ENCODE results near the gene TOM1L2. TPM values are rescaled to one million over a fixed set of nuclear protein-coding genes. Genes with fewer than 3 reads are reported as not detected.

The TOM1L2 gene
- total RNA-seq, 2 donors from 2014 or later: 15.5 to 17.8 TPM

DNA sequence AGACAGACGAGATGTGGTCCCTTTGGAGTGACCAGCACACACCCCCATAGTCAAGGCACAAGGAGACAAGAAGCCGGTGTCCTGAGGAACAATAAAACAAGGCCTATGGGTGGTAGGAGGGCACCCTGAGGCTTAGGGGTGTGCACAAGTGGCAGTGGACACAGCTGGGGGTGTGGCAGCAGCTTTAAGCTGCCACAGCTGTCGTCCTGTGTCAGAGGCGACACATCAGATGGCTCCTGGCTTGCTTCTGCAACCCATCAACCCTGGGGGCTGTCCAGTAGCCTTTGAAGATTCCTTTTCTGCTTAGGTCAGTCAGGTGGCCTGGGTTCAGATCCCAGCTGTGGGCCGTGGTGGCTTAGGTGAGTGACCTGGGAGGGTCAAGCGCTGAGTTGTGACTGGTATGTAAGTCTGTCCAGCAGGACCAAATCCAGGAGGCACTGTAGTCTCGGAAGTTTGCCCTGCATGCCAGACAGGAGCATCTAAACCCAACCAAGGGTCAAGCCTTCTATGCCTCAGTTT lies 16.3 kb upstream of the TOM1L2 start:
- Mint-ChIP-seq H3K4me3 (no peak overlapping the region), H3K4me1 (ENCODE audit: low read depth in 2 of 2) (no peaks in the 10 kb centered on the region), H3K27me3 (no peaks in the 10 kb centered on the region), H3K27ac (no peak overlapping the region), H3K36me3 (no peaks in the 10 kb centered on the region), H3K9me3 (no peaks in the 10 kb centered on the region)
- DNase-seq (ENCODE audit: low spot score): no peak
- ATAC-seq: no peak

DNA sequence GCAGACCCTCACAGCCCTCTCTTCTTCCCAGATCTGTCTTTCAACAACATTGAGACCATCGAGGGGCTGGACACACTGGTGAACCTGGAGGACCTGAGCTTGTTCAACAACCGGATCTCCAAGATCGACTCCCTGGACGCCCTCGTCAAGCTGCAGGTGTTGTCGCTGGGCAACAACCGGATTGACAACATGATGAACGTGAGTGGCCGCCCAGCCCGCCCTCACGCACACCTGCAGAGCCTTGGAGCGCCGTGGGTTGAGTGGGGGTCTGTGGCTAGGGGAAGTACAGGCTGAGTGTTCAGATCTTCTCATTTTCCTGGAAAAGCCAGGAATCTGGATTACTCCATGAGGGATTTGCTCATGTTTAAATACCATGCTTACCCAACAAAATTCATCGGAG lies 15.7 kb upstream of the TOM1L2 start:
- Mint-ChIP-seq H3K36me3 (no peaks in the 10 kb centered on the region), H3K4me3 (no peak overlapping the region), H3K4me1 (ENCODE audit: low read depth in 2 of 2) (no peaks in the 10 kb centered on the region), H3K27me3 (no peaks in the 10 kb centered on the region), H3K27ac (no peak overlapping the region), H3K9me3 (no peaks in the 10 kb centered on the region)
- DNase-seq (ENCODE audit: low spot score) (no peak), ATAC-seq (no peak)

DNA sequence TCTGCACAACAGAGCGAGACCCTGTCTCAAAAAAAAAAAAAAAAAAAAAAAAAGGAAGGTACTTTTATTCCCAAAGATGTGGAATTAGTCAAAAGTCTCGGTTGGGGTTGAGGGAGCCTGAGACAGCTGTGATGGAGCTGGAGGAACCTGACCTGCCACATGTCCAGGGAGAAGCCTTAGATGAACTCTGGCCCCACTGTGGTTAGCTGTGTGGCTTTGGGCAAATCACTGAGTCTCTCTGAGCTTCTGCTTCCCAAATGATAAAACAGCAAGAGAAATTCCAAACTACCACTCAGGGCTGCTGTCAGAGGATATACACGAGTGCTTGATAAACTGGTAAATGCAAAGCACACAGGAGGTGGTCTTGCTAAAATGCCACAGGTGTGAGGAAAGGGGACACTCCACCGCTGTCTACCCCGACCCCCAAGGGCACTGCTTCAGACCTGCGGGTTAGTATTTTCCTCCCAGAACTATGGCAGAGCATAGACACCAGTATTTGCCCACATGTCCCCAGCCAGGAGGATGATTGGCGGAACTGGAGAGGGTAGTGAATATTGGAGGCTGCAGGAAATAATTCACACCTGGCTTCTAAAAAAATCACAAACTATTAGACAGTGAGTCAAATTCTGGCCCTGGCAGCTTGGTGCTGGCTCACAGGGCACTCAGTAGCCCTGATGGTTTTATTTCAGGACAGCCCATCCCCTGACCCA lies 15.1 kb upstream of the TOM1L2 start:
- Mint-ChIP-seq H3K36me3 (no peaks in the 10 kb centered on the region), H3K9me3 (no peaks in the 10 kb centered on the region), H3K4me3 (no peak overlapping the region), H3K27ac (no peak overlapping the region), H3K27me3 (no peaks in the 10 kb centered on the region), H3K4me1 (ENCODE audit: low read depth in 2 of 2) (no peaks in the 10 kb centered on the region)
- DNase-seq (ENCODE audit: low spot score): no peak
- no peak for ATAC-seq

DNA sequence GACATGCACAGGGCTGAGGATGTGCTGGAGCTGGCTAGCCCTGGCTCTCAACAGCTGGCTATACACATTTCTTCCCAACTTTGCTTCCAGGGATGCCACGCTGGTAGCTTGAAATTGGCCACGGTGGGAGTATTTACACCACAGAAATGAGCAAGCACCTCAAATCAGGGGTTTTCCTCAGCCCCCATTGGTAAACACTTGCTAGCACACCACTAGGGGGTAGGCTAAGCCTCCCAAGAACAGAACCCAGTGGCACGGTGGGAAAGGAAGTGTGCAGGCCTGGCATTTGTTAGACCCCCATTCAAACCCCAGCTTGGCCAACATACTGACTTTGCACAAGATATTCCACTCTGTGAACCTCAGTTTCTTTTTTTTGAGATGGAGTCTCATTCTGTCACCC lies 13.4 kb upstream of the TOM1L2 start:
- H3K9me3 Mint-ChIP-seq: no peaks in the 10 kb centered on the region
- H3K27me3 Mint-ChIP-seq: no peaks in the 10 kb centered on the region
- ATAC-seq (peak in 1 of 2 donors; percentile 34), DNase-seq (ENCODE audit: low spot score) (no peak)
- no peaks in the 10 kb centered on the region for H3K36me3 Mint-ChIP-seq
- no peak overlapping the region for H3K4me3 Mint-ChIP-seq
- H3K4me1 Mint-ChIP-seq (ENCODE audit: low read depth in 2 of 2): no peaks in the 10 kb centered on the region
- H3K27ac Mint-ChIP-seq: no peak overlapping the region

DNA sequence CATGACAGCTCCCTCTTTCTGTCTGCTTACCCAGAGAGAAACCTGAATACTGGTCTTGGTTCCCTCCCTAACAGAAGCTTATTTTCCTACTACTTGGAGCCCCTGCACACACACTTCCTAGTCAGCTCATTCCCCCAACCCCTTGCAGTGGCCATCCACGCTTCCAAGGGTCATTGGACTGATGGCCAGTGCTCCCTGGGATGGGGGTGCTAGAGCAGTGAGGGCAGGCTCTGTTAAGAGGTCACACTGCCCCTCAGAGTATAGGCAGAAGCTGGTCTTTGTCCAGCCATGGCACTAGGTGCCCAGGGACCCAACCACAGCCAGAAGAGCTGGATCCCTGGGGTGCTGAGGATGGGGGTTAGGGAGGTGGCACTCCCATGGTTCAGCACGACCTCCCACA lies 13.0 kb upstream of the TOM1L2 start:
- Mint-ChIP-seq H3K4me3 (no peak overlapping the region), H3K9me3 (no peaks in the 10 kb centered on the region), H3K36me3 (no peaks in the 10 kb centered on the region), H3K27me3 (no peaks in the 10 kb centered on the region), H3K27ac (no peak overlapping the region), H3K4me1 (ENCODE audit: low read depth in 2 of 2) (no peaks in the 10 kb centered on the region)
- ATAC-seq (peak in 1 of 2 donors; percentile 15), DNase-seq (ENCODE audit: low spot score) (no peak)

DNA sequence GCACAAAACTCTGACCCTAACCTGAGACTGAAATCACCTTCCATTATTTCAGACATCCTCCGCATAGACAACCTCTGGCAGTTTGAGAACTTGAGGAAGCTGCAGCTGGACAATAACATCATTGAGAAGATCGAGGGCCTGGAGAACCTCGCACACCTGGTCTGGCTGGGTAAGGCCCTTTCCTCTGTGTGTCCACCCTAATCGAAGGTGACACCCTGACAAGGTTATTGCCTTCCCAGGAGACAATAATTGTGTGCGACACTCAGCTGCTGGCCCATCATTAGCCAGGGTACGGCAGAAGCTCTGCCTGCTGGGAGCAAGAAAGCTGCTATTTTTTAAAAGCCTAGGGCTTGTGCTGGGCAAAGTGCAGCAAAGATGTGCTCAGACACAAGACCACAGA lies 11.6 kb upstream of the TOM1L2 start:
- no peaks in the 10 kb centered on the region for H3K36me3 Mint-ChIP-seq
- H3K27ac Mint-ChIP-seq: no peak overlapping the region
- no peaks in the 10 kb centered on the region for H3K9me3 Mint-ChIP-seq
- H3K4me1 Mint-ChIP-seq (ENCODE audit: low read depth in 2 of 2): no peaks in the 10 kb centered on the region
- no peaks in the 10 kb centered on the region for H3K27me3 Mint-ChIP-seq
- no peak overlapping the region for H3K4me3 Mint-ChIP-seq
- DNase-seq (ENCODE audit: low spot score) (no peak), ATAC-seq (no peak)

DNA sequence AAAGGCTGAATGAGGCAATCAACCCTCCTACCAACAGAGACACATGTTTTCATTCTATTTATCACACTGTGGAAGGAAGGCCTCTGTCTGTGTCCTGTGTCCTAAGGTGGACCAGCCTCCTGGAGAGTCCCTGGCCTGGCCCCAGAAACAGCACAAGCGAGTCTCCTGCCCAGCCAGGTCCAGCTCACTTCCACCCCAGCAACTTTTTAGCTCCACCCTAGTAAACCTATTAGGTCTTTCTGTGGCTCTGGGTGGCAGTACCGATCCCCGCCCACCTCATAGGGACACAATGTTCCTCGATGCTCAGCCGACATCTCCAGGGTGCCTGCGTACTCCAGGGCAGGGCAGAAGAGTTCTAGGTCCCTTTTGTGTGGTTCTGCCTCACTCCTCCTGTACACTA lies 11.2 kb upstream of the TOM1L2 start:
- ATAC-seq: no peak
- H3K4me1 Mint-ChIP-seq (ENCODE audit: low read depth in 2 of 2): no peaks in the 10 kb centered on the region
- H3K4me3 Mint-ChIP-seq: no peak overlapping the region
- H3K9me3 Mint-ChIP-seq: no peaks in the 10 kb centered on the region
- no peak overlapping the region for H3K27ac Mint-ChIP-seq
- no peaks in the 10 kb centered on the region for H3K36me3 Mint-ChIP-seq
- no peaks in the 10 kb centered on the region for H3K27me3 Mint-ChIP-seq
- DNase-seq (ENCODE audit: low spot score): no peak

DNA sequence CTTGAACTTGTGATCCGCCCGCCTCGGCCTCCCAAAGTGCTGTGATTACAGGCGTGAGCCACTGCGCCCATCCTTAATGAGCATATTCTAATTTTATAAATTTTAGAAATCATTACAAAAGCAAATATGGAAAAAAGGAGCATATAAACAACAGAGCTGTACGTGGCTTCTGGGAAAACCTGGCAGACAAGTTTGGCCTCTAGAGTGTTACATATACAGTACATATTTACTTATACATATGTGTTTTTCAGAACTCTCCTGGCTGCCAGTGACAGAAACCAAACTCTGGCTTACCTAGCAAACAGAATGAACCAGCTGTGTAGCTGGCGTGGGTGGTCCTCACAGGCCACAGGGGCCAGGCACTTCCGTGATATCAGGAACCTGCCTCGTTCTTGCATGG lies 10.6 kb upstream of the TOM1L2 start:
- Mint-ChIP-seq H3K4me3 (no peak overlapping the region), H3K27me3 (no peaks in the 10 kb centered on the region)

DNA sequence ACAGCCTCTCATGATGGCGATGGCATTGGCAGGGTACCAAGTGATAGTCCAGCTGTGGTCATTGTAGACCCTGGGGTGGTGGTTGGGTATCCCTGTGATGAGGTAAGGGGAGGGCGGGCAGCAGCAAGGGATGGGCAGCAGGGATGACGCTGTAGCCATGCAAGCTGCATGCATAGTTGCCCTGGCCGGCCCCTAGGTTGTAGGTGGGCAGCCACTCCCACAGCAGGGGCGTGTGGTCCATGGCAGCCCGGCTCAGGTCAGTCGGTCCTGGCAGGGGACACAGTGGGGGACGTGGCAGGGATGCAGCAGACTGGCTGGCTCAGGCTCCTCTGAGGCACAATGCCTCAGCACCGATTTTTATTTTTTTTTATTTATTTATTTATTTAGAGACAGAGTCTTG lies 9.1 kb upstream of the TOM1L2 start:
- Mint-ChIP-seq H3K27me3 (no peaks in the 10 kb centered on the region), H3K4me1 (ENCODE audit: low read depth in 2 of 2) (no peaks in the 10 kb centered on the region), H3K9me3 (no peaks in the 10 kb centered on the region), H3K36me3 (no peaks in the 10 kb centered on the region), H3K27ac (no peak overlapping the region), H3K4me3 (no peak overlapping the region)
- DNase-seq (ENCODE audit: low spot score): no peak
- ATAC-seq: peak in 1 of 2 donors; percentile 50

More for the DNA sequence above, 10.6 kb upstream of the TOM1L2 start:
- no peak for ATAC-seq
- DNase-seq (ENCODE audit: low spot score): no peak
- H3K27ac Mint-ChIP-seq: no peak overlapping the region
- H3K4me1 Mint-ChIP-seq (ENCODE audit: low read depth in 2 of 2): no peaks in the 10 kb centered on the region
- H3K9me3 Mint-ChIP-seq: no peaks in the 10 kb centered on the region
- no peaks in the 10 kb centered on the region for H3K36me3 Mint-ChIP-seq

DNA sequence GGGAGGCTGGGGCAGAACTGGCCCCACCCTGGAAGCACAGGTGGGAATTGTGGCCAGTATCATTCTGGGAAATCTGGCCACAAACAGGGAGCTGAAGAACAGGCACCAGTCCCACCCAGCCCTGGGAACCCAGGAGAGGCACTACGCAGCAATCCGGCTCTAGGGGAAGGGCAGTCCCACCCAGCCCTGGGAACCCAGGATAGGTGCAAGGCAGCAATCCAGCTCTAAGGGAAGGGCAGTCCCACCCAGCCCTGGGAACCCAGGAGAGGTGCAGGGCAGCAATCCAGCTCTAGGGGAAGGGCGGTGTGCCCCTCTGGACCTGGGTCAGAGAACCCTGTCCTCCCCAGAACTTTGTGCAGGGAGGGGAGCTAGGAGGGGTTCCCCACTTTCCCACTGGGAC lies 7.6 kb upstream of the TOM1L2 start:
- no peak for DNase-seq (ENCODE audit: low spot score)
- Mint-ChIP-seq H3K27me3 (no peaks in the 10 kb centered on the region), H3K9me3 (no peaks in the 10 kb centered on the region), H3K36me3 (no peaks in the 10 kb centered on the region), H3K27ac (no peak overlapping the region), H3K4me1 (ENCODE audit: low read depth in 2 of 2) (peaks cover 3 to 7% of the 10 kb centered on the region in 2 donors), H3K4me3 (no peak overlapping the region)
- ATAC-seq: no peak

DNA sequence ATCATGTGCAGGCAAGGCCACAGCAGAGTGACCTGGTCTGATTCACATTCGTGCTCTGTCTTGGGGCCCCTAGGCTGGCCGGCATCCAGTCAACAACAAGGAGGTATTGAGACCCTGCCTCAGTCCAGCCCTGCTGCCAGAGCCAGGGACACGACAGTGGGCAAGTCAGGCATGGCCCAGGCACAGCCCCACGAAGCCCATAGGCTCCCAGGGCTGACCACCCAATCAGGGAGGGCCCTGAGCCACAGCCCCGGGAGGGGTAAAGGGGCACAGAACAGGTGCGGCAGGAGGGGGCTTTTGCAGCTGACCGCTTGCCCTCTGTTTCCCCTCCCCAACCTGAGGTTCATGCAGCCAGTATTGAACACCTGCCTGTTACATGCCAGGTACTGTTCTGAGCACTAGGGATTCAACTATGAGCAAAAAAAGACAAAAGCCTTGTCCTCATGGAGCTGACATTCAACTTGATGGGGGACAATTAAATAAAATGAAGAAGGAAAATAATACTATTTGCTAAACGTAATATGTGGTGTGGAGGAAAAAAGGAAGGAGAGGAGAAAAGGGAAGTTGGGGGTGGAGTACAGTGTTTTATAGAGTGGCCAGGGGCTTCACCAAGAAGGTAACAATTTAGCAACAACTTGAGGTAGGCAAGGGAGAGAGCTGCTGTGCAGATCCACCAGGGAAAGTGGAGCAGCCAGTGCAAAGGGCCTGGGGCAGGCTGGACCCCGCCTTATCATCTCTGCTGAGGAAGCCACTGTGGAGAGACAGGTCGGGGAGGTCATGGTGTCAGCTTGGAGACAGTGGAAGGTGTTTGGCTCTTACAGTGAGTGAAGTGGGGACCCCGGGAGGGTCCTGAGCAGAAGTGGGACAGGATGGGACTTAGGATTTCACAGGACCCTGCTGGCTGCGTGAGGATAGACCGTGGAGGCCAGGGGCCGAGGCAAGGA lies 6.6 kb upstream of the TOM1L2 start:
- no peaks in the 10 kb centered on the region for H3K27me3 Mint-ChIP-seq

DNA sequence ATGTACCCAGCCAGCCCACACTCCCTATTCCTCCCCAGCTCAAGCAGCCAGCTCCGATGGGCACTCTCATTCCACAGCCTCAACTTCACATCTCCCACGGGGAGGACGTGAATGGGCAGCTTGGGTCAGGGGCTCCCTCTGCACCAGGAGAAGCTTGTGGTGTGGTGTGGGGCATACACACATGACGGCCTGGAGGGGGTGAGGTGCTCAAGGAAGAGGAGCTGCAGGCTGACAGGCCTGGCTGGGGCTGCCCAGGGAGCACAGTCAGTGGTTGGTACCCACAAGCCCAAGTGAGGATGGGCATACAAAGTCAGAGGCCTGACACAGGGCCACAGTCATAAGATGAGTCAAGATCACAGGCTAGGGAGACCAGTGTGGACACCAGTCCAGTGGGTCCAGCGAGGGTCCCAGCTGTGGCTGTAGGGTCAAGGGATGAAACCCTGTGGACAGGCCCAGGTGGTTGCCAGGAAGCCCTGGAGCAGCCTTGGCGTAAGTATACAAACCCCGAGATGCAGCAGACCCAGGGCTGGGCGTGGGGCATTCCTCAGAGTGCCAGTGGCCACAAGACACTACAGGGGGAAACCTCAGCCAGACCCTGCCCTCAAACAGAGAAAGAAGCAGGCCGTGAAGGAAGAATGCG lies 4.9 kb upstream of the TOM1L2 start:
- no peak overlapping the region for H3K27ac Mint-ChIP-seq
- no peak overlapping the region for H3K4me3 Mint-ChIP-seq
- H3K36me3 Mint-ChIP-seq: no peaks in the 10 kb centered on the region
- ATAC-seq: no peak
- peaks cover 7 to 11% of the 10 kb centered on the region in 2 donors for H3K4me1 Mint-ChIP-seq (ENCODE audit: low read depth in 2 of 2)
- H3K27me3 Mint-ChIP-seq: no peaks in the 10 kb centered on the region
- no peaks in the 10 kb centered on the region for H3K9me3 Mint-ChIP-seq
- DNase-seq (ENCODE audit: low spot score): no peak

More for the DNA sequence above, 6.6 kb upstream of the TOM1L2 start:
- no peak overlapping the region for H3K4me3 Mint-ChIP-seq
- no peak for DNase-seq (ENCODE audit: low spot score)
- peak in 1 of 2 donors; percentile 22 for ATAC-seq
- no peaks in the 10 kb centered on the region for H3K9me3 Mint-ChIP-seq
- peaks cover 3 to 7% of the 10 kb centered on the region in 2 donors for H3K4me1 Mint-ChIP-seq (ENCODE audit: low read depth in 2 of 2)
- no peak overlapping the region for H3K27ac Mint-ChIP-seq
- no peaks in the 10 kb centered on the region for H3K36me3 Mint-ChIP-seq

DNA sequence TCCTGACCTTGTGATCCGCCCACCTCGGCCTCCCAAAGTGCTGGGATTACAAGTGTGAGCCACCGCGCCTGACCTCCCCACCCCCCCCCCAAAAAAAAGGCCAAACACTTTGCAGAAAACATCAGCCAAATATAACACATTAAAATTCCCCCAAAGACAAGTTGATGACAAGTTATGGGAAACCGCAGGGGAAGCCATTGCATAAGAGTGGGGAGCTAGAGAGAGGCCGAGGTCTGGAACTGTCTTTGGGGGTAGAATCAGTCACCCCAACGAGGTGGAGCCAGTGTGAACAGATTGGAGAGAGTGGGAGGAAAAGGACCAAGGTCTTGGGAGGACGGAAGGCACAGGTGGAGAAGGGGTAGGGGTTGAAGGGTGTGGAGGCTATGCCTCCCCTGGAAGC lies 3.2 kb upstream of the TOM1L2 start:
- DNase-seq (ENCODE audit: low spot score) (no peak), ATAC-seq (no peak)
- H3K4me1 Mint-ChIP-seq (ENCODE audit: low read depth in 2 of 2): peaks cover 16 to 21% of the 10 kb centered on the region in 2 donors
- H3K27me3 Mint-ChIP-seq: no peaks in the 10 kb centered on the region
- H3K36me3 Mint-ChIP-seq: no peaks in the 10 kb centered on the region
- H3K27ac Mint-ChIP-seq: no peak overlapping the region
- H3K4me3 Mint-ChIP-seq: no peak overlapping the region
- no peaks in the 10 kb centered on the region for H3K9me3 Mint-ChIP-seq

DNA sequence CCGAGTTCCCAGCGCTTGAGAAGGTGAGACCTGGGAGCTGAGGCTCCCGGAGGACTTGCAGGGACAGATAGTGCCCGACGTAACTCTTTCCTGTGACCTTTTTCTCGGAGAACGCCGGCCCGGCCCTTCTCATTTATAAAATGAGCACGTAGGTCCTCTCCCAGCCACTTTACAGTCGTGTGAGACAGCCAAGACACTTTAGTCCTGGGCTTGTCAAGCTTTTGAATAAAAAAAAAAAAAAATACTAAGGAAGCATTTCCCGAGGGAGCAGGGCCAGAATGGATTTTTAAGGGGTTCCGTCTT lies 703 bp upstream of the TOM1L2 start:
- no peak for ATAC-seq
- Mint-ChIP-seq H3K4me3 (peak overlapping the region; percentile 91), H3K27ac (peak overlapping the region; percentile 64 to 79), H3K36me3 (no peaks in the 10 kb centered on the region), H3K9me3 (no peaks in the 10 kb centered on the region), H3K27me3 (no peaks in the 10 kb centered on the region), H3K4me1 (ENCODE audit: low read depth in 2 of 2) (peaks cover 18 to 25% of the 10 kb centered on the region in 2 donors)
- DNase-seq (ENCODE audit: low spot score): no peak

Measured in natural killer cell treated with Interleukin-12 subunit alpha and Interleukin-12 subunit beta and Interleukin-15 and Interleukin-18, amount 100 ng/mL, for 72 hours (primary cell).